ENCODE data around the gene DESI1.
"Not testable (repeated sequence)": the region's sequence is repeated elsewhere in the genome, so short reads cannot be mapped to it uniquely, and the experiment has no call there.

Gene DESI1

GRCh38 chr22:41631615-41632014, 10.8 kb upstream of the DESI1 start:
- DNase-seq = not testable (repeated sequence)

GRCh38 chr22:41631115-41631514, 10.3 kb upstream of the DESI1 start:
- DNase-seq = not testable (repeated sequence)

GRCh38 chr22:41625577-41625976, 4.7 kb upstream of the DESI1 start:
- DNase-seq = no peak

GRCh38 chr22:41621911-41622179, 1.0 kb upstream of the DESI1 start:
- DNase-seq = no peak

- peak; percentile 99 for DNase-seq
Observed at GRCh38 chr22:41621099-41621910, 462 bp upstream of the DESI1 start, which contains the start of gene XRCC6. Gene XRCC6, plus strand, starts transcription at chr22:41621295. Its CDS starts 710 bp downstream, at chr22:41622005.

- DNase-seq = peak; percentile 30 to 43
Observed at GRCh38 chr22:41619979-41620588, 759 bp downstream of the DESI1 start.

GRCh38 chr22:41613456-41613855, 7.4 kb downstream of the DESI1 start:
- DNase-seq = no peak

- no peak for DNase-seq
Observed at GRCh38 chr22:41612603-41613306, 8.1 kb downstream of the DESI1 start.

GRCh38 chr22:41608386-41608785, 12.5 kb downstream of the DESI1 start:
- no peak for DNase-seq

- peak; percentile 54 to 78 for DNase-seq
Observed at GRCh38 chr22:41603873-41604332, 16.9 kb downstream of the DESI1 start.

- no peak for DNase-seq
Observed at GRCh38 chr22:41600976-41601375, 19.9 kb downstream of the DESI1 start.

- no peak for DNase-seq
Observed at GRCh38 chr22:41598891-41599635, 21.8 kb downstream of the DESI1 start.

GRCh38 chr22:41598081-41598480, 22.8 kb downstream of the DESI1 start:
- DNase-seq = no peak

- DNase-seq = no peak
Observed at GRCh38 chr22:41597635-41597953, 23.2 kb downstream of the DESI1 start.

GRCh38 chr22:41596776-41597634, 23.8 kb downstream of the DESI1 start:
- peak; percentile 34 to 50 for DNase-seq

GRCh38 chr22:41595703-41596102, 25.1 kb downstream of the DESI1 start:
- no peak for DNase-seq

- not testable (repeated sequence) for DNase-seq
Observed at GRCh38 chr22:41593336-41593960, 27.4 kb downstream of the DESI1 start.

- peak; percentile 99 for DNase-seq
Observed at GRCh38 chr22:41589391-41590241, 31.2 kb downstream of the DESI1 start, which contains the start of gene PMM1. Gene PMM1, minus strand, starts transcription at chr22:41589840. Its CDS starts 35 bp downstream, at chr22:41589805.

GRCh38 chr22:41587347-41587723, 33.5 kb downstream of the DESI1 start:
- DNase-seq = no peak

- DNase-seq = no peak
Observed at GRCh38 chr22:41585898-41586297, 34.9 kb downstream of the DESI1 start.

- no peak for DNase-seq
Observed at GRCh38 chr22:41584881-41585280, 36.0 kb downstream of the DESI1 start.

Data from Kasumi-1 (cell line).